Glomerular visceral epithelial cell (primary cell): ENCODE measurements around the gene NEK4.
"Not testable (repeated sequence)": the region's sequence is repeated elsewhere in the genome, so short reads cannot be mapped to it uniquely, and the experiment has no call there.

Source experiments
- DNase-seq: peaks from one replicate; pipeline ENCODE4 v3.0.0-alpha.2; 2016; ENCODE audit errors: extremely low spot score

NEK4 gene

DNA sequence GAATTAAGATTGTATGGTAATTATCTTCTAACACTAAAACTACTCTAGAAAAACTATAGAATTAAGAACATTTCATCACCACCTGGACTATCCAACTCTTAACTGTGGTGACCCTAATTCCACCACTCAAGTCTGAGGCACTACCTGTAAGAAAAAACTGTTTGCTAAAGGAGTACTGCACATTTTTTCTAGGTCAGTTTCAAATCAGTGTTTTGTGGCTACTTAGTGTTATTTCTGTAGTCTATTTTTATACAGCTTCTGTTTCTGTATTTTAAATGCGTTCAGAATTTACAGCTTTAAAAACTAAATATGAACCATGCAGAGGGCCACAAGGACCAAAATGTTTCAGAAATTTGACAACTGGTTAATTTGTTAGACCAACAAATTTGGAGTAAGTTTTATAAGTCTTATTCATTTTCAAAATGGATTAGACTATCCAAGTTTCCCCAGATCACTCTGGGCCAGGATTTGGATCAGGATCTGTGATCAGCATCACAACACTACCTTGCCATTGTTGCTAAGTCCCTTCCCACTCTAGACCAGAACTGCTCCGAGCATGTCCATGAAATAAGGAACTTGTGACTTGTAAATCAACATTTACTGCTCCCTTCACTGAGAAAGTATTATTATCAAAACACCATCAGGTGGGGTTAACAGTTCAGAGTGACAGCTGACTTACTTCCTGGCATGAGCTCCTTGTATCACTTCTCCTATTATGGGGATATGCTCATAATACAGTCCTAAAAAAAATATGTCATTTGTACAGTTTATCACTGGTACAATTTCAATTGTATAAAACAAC, 73.7 kb downstream of the NEK4 start:
- no peak for DNase-seq

DNA sequence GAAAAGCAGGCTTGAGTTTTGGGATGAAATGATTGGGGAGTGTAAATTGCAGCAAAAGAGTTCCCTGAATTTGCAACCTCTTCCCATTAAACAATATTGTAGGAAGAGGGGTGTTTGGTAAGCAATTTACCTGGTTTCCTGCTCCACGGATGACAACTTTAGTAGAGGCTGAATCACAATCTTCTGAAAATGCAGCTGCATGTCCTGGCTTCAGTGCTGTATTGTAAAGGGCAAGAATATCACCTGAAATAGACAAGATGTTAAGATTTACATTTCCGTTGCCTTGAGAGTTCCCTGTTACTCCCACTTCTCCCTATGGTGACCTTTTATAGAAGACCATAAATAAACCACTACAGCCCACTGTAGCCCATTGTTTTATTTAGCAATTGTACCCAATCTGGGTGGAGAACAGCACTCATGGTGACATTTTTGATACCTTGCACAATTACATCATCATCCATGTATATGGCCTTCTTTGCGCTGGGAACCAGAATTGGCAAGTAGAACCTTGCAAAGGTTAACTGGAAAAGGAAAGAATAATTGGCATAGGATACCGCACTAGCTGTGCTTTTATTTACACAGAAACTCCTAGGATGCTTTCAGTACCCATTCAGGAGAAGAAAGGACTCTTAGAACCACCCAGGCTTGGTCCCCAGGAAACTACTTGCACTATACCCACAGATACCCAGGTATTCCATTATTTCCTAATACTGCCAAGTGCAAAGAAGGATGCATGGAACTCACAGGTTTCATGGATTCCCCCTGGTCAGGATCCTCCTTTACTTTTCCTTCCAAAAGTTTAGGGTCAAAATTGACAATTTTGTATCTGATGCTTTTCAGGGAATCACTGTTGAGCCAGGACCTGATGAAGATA, 74.7 kb downstream of the NEK4 start:
- no peak for DNase-seq

DNA sequence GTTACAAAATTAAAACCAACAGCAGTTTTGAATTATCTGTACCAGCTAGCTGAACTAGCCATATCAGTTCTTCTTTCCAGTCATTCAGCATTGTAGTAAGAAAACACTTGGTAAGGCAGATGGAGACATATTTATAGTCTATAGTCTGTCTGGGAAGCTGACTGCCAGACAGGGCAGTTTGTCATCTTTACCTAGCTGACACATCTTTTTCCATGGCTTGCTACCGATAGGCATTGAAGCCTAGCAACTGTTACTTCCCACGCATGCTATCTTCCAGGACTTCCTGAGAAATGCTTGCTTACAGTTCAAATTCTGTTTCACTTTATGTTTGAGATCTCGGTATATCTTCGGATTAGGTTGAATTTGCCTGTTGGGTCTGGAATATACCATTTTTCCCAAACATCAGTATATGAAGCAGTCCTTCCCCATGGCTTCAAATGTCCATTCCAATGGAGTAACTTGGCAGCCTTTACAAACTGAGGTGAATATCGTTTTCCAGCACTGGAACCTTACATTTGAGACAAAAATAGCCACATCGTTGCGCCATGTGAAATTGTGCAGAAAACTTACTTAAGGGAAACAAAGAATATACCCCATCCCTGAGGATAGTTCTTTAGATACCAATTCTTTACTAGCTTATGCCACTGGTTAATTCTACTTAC, 76.1 kb downstream of the NEK4 start:
- DNase-seq: no peak

DNA sequence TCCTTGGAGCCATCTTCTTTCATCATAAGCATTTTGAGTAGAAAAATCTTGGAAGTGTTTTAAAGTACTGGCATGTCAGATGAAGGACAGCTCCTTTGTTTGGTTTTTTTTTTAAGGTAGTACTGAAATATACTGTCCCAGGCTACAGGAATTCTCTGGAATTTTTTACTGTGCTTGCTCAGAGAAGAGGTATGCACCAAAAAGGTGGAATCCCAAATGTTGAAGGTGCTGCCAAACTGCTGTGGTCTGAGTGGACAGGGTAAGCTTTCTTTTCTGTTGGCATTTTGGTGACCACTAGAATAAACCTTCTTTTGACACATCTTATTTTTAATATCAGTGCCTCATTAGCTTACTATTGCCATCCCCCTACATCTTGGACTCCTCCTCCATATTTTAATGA, 77.7 kb downstream of the NEK4 start:
- no peak for DNase-seq

DNA sequence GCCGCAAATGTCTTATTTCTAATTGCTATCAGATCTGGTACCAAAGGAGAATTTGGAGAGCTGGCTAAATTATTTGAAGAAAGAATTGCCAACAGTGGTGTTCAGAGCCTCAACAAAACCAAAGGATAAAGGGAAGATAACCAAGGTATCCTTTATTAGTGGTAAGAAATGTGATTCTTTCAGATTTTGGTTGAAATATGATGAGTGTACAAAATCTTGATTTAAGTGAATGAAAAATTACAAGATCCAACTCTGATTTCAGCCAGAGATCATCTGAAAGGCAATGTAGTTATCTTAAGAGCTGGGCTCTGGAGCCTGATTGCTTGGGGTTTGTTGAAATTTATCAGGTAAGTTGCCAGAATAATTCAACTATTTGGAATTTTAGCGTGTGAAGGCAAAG, 80.2 kb downstream of the NEK4 start:
- no peak for DNase-seq

DNA sequence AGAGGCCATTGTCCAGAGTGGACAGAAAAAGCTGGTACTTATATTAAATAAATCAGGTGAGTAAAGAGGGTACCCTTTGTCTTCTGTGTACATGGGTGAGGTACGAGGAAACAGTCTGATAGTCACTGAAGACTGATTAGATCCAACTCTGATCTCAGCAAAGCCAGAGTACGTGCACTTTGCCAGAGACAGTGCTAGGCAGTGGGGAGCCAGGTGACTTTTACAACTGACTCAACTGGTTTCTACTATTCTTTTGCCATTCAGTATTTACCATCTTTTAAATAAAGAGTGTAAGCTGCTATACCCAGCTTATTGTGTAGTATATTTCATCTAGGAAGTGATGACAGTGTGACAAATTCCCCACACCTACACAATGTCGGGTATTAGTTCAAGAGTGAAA, 81.6 kb downstream of the NEK4 start:
- no peak for DNase-seq

DNA sequence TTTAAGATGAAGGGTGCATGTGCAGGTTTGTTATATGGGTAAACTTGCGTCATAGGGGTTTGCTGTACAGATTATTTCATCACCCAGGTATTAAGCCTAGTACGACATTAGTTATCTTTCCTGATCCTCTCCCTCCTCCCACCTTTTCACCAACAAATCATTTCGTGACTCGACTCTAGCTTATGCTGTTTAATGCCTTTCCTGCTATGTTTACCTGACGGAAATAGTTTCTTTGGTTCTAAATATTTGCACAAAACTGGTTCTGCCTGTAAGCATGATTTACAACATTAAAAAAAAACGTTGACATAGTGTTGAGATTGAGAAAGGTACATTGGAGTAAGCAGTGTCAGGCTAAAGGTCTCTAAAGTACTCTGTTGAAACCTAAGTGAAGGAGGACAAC, 82.5 kb downstream of the NEK4 start:
- DNase-seq: no peak

DNA sequence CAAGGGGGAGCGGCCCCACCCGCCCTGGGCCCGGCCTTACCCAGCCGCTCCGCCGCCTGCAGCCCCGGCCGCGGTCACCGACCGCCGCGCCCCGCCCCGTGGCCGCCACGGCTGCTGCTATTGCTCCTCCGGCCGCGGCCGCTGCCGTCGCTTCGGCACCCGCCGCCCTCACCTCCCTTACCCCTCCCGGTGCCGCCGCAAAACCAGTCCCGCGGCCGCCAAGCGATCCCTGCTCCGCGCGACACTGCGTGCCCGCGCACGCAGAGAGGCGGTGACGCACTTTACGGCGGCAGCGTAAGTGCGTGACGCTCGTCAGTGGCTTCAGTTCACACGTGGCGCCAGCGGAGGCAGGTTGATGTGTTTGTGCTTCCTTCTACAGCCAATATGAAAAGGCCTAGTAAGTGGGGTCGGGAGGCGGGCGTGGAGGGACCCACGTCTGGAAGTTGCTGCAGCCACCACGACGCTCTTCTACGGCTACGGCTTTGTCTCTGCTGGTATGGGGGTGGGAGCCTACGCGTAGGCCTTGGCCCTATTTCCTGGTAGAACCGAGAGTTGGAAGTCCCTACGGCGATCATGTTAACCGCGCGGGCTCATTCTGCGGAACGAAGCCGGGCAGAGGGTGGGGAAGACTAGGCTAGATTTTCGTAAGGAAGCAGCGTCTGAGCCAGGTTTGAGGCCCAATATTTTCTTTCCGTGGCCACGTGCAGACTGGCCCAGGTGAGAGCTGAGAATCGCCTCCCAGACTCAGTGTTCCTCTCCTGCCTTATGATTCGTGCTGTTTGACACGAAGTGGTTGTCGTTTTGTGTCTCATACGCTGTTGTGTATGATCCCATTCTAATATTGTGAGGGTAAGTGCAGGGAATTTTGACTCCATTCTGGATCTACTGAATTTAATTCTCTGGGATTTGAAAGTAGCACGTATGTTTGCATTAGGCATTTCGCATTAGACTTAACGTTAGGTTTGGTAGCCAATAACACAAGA, 84.7 kb downstream of the NEK4 start, which contains the start of the genes GNL3 and PBRM1:
TSS of gene GNL3 (plus strand) at position 324 of the 983 bp plus-strand sequence. CDS start at position 385, 61 bp downstream.
TSS of gene PBRM1 (minus strand) at position 205 of the 983 bp plus-strand sequence.
- peak; percentile 93 for DNase-seq

DNA sequence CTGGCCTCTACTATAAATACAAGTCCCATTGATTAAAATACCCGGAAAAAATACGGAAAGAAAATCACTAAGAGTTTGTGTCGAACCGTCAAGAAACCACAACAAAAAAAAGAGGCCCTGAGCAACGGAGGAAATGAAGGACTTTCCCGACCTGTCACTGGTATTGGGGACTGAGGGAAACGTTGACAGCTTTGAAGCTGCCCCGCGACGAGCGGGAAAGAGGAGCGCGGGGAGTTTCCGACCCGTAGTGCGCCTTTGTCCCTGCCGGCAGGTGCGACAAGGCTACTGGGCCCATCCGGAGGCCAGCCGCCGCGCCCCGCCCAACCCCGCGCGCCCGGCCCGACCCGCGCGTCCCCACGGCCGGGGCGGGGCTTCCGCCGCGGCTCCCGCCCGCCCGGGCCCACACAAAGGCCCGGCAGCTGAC, 85.4 kb downstream of the NEK4 start:
- DNase-seq: peak; percentile 85

DNA sequence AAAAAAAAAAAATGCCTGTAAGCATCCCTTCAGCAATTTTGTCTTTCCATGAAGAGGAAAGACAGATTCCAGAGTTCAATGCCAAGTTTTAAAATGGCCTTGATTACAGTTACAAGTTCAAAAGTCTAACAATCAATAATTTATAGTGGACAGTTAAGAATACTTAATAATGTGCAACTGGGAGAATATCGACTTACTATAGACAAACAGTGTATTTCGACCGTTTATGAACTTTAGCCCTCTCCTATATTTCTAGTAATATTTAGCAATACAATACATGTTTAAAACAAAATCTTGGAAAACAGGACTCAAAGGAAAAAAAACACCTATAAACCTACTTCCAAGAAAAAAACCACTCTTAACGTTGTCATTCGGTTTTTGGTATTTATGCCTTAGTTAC, 86.6 kb downstream of the NEK4 start:
- no peak for DNase-seq

DNA sequence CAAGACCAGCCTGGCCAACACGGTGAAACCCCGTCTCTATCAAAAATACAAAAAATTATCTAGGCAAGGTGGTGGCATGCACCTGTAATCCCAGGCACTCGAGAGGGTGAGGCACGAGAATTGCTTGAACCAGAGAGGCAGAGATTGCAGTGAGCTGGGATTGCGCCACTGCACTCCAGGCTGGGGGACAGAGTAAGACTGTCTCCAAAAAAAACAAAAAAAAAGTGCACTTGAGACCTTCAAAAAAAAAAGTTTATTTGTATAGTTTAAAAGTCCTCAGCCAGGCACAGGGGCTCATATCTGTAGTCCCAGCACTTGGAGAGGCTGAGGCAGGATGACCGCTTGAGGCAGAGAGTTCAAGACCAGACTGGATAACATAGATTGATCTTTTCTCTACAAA, 87.1 kb downstream of the NEK4 start:
- no peak for DNase-seq

DNA sequence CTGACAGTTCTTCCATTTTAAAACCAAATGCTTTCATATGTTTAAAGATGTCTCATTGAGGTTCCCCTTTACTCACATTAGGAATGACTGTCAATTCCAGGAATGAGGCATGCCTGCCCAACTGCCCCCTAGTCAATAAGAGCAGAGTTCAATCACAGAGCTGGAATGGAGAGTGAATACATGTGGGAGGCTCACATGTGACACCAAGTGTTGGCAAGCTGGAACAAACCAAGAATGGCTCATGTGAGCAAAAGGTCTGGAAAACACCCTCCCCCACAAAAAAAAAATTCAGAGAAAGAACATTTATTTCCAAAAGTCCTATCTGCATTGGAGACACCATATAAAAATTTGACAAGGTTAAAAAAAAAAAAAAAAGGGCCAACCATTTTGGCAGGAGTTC, 88.7 kb downstream of the NEK4 start:
- peak; percentile 56 for DNase-seq

DNA sequence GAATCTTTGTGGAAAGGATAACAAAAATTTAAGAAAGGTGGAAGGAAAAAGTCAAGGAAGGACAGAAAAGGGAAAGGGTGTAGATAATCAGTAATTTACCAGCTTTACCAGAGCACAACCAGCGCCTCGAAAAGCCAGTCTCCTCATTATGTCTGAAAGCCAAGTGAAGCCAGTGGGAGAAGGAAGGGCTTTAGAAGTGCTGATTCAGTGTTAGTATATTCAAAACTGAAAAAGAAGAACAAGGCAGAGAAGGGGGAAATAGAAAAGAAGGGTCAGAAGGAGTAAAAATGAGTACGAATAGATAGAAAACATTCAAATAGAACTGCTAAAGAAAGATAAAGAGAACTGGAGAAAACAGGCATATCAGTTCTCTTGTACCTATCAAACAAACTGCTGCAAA, 89.1 kb downstream of the NEK4 start:
- no peak for DNase-seq

DNA sequence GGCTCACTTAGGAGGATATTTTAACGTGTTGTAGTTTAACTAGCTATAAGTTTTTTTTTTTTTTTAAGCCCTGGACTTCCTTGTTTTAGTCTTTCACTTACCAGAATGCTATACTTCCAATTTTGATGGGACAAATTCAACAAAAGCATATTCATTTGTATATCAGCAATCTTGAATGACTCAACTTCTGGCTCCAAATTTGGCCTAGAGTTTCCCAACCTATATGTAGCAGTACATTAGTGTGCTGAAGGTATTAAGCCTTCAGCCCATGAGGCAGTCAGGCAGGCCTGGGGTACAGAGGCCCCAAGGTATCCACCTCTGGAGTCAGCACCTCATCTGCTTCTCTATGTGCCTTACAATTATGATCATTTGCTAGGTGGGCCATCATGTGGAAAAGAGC, 90.9 kb downstream of the NEK4 start:
- no peak for DNase-seq

DNA sequence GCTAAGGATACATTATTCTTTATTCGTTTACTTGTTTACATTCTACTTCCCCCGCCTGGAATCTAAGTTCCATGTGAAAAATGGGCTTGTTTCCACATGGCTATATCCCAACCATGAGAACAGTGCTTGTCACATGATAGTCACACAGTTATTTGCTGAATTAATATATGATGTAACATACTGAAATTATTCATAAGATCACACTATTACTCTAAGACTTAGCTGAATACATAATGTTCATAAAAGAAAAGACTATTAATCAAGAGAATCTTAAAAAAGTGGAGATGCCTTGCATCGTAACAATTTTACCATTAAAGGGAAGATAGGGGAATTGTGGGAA, 91.6 kb downstream of the NEK4 start:
- no peak for DNase-seq

DNA sequence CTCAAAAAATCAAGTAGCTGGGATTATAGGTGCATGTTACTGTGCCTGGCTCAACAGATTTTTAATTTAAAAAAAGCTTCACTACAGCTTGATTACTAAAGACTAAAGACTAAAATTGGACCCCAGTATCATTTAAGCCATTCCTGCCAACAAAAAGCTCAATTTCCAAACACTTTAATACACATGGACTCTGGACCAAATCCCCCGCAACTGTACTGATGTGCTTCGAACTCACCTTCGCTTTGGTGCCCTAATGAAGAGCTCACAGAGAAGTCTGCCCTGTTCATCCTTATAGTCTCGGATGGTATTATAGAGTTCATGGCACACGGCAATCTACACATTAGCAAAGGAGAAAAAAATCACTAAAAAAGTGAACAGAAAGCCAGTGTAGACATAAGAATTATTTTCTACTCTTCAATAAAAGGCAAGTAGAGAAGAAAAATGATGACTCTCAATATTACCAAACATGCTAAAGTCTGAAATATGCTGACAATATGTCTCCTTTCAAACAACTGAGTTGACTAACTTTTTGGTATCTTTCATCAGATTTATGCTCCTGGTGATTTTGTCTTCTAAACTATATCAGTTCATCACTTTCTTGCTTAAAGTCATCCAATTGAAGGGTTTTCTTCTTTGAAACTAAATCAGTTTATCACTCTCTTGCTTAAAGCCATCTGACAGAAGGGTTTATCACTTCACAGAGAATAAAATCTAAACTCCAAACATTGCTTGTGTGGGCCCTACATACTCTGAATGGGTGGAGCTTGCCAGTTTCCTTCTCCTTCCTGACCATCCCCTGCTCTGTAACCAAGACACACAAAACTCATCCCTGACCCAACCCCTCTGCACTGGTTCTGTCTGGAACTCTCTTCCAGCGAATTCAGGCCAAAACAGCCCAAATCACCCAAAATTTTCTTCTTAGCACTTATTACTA, 92.2 kb downstream of the NEK4 start:
- DNase-seq: no peak

DNA sequence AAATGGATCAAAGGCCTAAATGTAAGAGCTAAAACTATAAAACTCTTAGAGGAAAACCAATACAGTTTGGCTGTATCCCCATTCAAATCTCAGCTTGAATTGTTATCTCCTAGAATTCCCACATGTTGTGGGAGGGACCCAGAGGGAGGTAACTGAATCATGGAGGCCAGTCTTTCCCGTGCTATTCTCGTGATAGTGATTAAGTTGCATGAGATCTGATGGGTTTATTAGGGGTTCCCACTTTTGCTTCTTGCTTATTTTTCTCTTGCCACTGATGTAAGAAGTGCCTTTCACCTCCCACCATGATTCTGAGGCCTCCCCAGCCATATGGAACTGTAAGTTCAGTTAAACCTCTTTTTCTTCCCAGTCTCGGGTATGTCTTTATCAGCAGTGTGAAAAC, 94.5 kb downstream of the NEK4 start:
- DNase-seq: not testable (repeated sequence)

DNA sequence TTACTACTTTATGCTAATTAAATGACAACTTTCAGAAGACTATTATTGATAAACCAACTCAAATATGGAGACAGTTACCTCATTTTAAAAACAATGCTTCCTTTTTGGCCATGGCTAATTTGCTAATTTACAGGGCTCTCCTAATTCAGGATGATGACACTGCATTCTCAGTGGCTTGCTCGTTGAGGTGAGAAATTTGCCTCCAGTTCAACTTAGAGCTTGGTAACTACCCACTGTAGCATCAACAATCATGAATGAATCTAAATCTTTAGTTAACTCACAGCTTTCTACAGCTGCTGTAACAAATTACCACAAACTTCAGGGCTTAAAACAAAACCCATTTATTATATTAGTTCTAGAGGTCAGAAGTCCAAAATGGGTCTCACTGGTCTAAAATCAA, 99.1 kb downstream of the NEK4 start:
- peak; percentile 38 for DNase-seq

DNA sequence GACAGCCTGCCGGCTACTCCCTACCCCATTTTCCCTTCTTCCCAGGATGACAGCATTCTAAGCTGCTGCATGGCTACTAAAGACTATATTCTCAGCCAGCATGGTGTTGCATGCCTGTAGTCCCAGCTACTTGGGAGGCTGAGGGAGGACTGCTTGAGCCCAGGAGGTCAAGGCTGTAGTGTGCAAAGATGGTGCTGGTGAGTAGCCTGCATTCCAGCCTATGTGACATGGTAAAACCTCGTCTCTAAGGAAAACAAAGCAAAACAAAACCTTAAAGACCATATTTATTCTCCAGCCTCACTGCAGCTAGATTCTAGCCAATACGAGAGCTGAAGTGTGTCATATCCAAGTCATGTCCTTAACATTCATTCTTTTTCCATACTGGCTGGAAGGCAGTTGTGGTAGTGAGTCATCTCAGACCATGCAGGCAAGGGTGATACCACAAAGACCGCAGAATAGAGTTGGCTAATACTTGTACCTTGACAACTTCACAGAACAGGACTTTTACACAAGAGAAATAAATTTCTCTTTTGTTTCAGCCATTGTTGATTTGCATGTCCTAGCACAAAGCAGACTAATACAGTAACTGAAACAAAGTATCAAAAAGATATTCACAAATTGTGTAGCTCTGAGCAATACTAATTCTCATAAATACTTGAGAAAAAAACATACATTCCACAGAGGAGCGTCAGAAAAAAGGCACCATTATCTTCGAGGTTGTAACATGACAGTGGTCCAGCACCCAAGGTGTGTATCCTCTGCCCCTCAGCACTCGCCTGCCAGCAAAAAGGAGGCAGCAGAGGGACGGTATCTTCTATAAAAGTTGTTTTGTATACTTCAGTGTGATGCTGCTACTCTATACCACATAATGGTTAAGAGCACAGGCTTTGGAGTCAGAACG, 99.9 kb downstream of the NEK4 start:
- DNase-seq: peak; percentile 98
